K562 (cell line): ENCODE results near the gene AHCYL2. TPM values are rescaled to one million over a fixed set of nuclear protein-coding genes. Genes with fewer than 3 reads are reported as not detected.
A peak's percentile ranks its signal among the peaks of the same experiment; 100 is the strongest.

Source experiments
- ATF1 ChIP-seq, 2 experiments: fragments of 450-650 bp in 1 of 2; IDR thresholded peaks; 2 replicates each; pipeline ENCODE4 v1.6.1; 2016; ENCODE audit warnings: missing compliant biosample characterization in 1 of 2, missing genetic modification characterization in 1 of 2
- MIER1 ChIP-seq: fragments of 450-650 bp; IDR thresholded peaks from 2 replicates; pipeline ENCODE4 v1.6.1; 2016; ENCODE audit warnings: antibody characterized with exemption, mild to moderate bottlenecking, low read depth
- TSC22D4 ChIP-seq: fragments of 450-650 bp; IDR thresholded peaks from 2 replicates; pipeline ENCODE4 v1.6.1; 2016; ENCODE audit warnings: missing genetic modification characterization, missing biosample characterization, control low read depth
- U2AF2 ChIP-seq: fragments of 200-400 bp; formaldehyde crosslinking; optimal IDR thresholded peaks from 2 replicates; pipeline ENCODE3; 2017; ENCODE audit warnings: low read depth, mild to moderate bottlenecking, low read length
- polyA plus RNA-seq, 8 experiments: library from polyadenylated mRNA; depleted of rRNA in 4 of 8; stranded (reverse) in 5 of 8; unstranded in 3 of 8; fragments of >200 nt; fragmentation: Nextera tagmentation in 2 of 8; fragmentation: Illumina TruSeq in 1 of 8; extraction: Ambion mirVana in 2 of 8; extraction: Trizol in 1 of 8; gene quantifications; 2 replicates each; pipeline versions ENCODE4 v1.2.1 to v1.2.3, GENCODE V29; 2011 to 2014; ENCODE audit warnings: inconsistent platforms in 1 of 8, missing spikeins in 1 of 8
- total RNA-seq, 7 experiments: library from RNA; depleted of rRNA in 6 of 7; stranded (reverse); fragments of >200 nt in 6 of 7; fragmentation: Illumina TruSeq in 2 of 7; extraction: Trizol in 2 of 7; gene quantifications; 2 replicates each; pipeline versions ENCODE4 v1.2.1 to v1.2.3, GENCODE V29; 2011 to 2021; ENCODE audit warnings: low replicate concordance in 1 of 7
- TF ChIP-seq, protein P1 (sequence below): fragments of 200-600 bp; sonication (generic); IDR thresholded peaks from one replicate; pipeline ENCODE4 v1.6.1; 2012; ENCODE audit warnings: mild to moderate bottlenecking, low read depth, low read length, inconsistent platforms
- TF ChIP-seq, protein P2 (sequence below): fragments of 250-450 bp; sonication (Bioruptor Pico); IDR thresholded peaks from 2 replicates; pipeline ENCODE4 v1.5.0; 2020; ENCODE audit warnings: mild to moderate bottlenecking, borderline replicate concordance
- TF ChIP-seq, protein P3 (sequence below): fragments of 450-650 bp; IDR thresholded peaks from 2 replicates; pipeline ENCODE4 v1.6.1; 2018; ENCODE audit not compliant: partially characterized antibody

The AHCYL2 gene
- total and polyA plus RNA-seq, 9 of the 15 experiments (the other 6 are each of a cell fraction or from before 2014, with no cell fraction given), result 0.93 to 10.5 (median 5.2) TPM

DNA sequence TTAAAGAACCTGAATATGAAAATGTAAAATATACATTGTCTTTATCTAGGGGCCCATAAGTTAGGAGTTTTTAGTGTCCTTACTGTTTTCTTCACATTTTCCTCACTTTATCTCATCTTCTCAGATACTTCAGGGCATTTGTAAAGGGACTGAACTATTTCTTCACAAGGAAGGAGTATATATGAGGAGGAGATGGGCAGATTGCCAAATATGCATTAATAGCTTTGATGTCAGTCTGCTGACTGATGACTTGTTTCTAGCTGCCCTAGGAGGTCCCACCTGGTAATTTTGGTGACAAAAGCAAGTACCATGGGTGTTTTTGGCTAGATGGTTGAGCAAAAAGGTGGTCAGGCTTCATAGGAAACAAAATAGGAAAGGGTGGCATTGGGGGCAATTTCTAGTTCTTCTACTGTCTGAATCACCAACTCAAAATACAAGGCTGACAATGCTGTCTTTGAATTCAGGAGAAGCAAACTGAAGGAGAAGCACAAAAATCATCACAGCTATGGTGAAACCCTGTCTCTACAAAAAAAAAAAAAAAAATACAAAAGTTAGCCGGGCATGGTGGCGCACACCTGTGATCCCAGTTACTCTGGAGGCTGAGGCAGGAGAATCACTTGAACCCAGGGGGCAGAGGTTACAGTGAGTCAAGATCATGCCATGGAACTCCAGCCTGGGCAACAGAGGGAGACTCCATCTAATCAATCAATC, 199.0 kb downstream of the AHCYL2 start (continued):
- TF ChIP-seq, protein P1, sequence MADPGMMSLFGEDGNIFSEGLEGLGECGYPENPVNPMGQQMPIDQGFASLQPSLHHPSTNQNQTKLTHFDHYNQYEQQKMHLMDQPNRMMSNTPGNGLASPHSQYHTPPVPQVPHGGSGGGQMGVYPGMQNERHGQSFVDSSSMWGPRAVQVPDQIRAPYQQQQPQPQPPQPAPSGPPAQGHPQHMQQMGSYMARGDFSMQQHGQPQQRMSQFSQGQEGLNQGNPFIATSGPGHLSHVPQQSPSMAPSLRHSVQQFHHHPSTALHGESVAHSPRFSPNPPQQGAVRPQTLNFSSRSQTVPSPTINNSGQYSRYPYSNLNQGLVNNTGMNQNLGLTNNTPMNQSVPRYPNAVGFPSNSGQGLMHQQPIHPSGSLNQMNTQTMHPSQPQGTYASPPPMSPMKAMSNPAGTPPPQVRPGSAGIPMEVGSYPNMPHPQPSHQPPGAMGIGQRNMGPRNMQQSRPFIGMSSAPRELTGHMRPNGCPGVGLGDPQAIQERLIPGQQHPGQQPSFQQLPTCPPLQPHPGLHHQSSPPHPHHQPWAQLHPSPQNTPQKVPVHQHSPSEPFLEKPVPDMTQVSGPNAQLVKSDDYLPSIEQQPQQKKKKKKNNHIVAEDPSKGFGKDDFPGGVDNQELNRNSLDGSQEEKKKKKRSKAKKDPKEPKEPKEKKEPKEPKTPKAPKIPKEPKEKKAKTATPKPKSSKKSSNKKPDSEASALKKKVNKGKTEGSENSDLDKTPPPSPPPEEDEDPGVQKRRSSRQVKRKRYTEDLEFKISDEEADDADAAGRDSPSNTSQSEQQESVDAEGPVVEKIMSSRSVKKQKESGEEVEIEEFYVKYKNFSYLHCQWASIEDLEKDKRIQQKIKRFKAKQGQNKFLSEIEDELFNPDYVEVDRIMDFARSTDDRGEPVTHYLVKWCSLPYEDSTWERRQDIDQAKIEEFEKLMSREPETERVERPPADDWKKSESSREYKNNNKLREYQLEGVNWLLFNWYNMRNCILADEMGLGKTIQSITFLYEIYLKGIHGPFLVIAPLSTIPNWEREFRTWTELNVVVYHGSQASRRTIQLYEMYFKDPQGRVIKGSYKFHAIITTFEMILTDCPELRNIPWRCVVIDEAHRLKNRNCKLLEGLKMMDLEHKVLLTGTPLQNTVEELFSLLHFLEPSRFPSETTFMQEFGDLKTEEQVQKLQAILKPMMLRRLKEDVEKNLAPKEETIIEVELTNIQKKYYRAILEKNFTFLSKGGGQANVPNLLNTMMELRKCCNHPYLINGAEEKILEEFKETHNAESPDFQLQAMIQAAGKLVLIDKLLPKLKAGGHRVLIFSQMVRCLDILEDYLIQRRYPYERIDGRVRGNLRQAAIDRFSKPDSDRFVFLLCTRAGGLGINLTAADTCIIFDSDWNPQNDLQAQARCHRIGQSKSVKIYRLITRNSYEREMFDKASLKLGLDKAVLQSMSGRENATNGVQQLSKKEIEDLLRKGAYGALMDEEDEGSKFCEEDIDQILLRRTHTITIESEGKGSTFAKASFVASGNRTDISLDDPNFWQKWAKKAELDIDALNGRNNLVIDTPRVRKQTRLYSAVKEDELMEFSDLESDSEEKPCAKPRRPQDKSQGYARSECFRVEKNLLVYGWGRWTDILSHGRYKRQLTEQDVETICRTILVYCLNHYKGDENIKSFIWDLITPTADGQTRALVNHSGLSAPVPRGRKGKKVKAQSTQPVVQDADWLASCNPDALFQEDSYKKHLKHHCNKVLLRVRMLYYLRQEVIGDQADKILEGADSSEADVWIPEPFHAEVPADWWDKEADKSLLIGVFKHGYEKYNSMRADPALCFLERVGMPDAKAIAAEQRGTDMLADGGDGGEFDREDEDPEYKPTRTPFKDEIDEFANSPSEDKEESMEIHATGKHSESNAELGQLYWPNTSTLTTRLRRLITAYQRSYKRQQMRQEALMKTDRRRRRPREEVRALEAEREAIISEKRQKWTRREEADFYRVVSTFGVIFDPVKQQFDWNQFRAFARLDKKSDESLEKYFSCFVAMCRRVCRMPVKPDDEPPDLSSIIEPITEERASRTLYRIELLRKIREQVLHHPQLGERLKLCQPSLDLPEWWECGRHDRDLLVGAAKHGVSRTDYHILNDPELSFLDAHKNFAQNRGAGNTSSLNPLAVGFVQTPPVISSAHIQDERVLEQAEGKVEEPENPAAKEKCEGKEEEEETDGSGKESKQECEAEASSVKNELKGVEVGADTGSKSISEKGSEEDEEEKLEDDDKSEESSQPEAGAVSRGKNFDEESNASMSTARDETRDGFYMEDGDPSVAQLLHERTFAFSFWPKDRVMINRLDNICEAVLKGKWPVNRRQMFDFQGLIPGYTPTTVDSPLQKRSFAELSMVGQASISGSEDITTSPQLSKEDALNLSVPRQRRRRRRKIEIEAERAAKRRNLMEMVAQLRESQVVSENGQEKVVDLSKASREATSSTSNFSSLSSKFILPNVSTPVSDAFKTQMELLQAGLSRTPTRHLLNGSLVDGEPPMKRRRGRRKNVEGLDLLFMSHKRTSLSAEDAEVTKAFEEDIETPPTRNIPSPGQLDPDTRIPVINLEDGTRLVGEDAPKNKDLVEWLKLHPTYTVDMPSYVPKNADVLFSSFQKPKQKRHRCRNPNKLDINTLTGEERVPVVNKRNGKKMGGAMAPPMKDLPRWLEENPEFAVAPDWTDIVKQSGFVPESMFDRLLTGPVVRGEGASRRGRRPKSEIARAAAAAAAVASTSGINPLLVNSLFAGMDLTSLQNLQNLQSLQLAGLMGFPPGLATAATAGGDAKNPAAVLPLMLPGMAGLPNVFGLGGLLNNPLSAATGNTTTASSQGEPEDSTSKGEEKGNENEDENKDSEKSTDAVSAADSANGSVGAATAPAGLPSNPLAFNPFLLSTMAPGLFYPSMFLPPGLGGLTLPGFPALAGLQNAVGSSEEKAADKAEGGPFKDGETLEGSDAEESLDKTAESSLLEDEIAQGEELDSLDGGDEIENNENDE, result no peak
- no peak for TF ChIP-seq U2AF2
- no peak for TF ChIP-seq TSC22D4 (tag)
- no peak for TF ChIP-seq ATF1 (CRISPR knock-in tag; IDR thresholded peaks at IDR 0.05)
- peak; percentile 49 for TF ChIP-seq ATF1 (tag; IDR thresholded peaks at IDR 0.05)
- TF ChIP-seq, protein P2, sequence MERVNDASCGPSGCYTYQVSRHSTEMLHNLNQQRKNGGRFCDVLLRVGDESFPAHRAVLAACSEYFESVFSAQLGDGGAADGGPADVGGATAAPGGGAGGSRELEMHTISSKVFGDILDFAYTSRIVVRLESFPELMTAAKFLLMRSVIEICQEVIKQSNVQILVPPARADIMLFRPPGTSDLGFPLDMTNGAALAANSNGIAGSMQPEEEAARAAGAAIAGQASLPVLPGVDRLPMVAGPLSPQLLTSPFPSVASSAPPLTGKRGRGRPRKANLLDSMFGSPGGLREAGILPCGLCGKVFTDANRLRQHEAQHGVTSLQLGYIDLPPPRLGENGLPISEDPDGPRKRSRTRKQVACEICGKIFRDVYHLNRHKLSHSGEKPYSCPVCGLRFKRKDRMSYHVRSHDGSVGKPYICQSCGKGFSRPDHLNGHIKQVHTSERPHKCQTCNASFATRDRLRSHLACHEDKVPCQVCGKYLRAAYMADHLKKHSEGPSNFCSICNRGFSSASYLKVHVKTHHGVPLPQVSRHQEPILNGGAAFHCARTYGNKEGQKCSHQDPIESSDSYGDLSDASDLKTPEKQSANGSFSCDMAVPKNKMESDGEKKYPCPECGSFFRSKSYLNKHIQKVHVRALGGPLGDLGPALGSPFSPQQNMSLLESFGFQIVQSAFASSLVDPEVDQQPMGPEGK, result no peak
- TF ChIP-seq MIER1, result no peak
- TF ChIP-seq, protein P3, sequence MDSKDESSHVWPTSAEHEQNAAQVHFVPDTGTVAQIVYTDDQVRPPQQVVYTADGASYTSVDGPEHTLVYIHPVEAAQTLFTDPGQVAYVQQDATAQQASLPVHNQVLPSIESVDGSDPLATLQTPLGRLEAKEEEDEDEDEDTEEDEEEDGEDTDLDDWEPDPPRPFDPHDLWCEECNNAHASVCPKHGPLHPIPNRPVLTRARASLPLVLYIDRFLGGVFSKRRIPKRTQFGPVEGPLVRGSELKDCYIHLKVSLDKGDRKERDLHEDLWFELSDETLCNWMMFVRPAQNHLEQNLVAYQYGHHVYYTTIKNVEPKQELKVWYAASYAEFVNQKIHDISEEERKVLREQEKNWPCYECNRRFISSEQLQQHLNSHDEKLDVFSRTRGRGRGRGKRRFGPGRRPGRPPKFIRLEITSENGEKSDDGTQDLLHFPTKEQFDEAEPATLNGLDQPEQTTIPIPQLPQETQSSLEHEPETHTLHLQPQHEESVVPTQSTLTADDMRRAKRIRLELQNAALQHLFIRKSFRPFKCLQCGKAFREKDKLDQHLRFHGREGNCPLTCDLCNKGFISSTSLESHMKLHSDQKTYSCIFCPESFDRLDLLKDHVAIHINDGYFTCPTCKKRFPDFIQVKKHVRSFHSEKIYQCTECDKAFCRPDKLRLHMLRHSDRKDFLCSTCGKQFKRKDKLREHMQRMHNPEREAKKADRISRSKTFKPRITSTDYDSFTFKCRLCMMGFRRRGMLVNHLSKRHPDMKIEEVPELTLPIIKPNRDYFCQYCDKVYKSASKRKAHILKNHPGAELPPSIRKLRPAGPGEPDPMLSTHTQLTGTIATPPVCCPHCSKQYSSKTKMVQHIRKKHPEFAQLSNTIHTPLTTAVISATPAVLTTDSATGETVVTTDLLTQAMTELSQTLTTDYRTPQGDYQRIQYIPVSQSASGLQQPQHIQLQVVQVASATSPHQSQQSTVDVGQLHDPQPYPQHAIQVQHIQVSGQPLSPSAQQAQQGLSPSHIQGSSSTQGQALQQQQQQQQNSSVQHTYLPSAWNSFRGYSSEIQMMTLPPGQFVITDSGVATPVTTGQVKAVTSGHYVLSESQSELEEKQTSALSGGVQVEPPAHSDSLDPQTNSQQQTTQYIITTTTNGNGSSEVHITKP, result peak; percentile 70
